ENCODE measurements around the gene GALNT14. TPM values are rescaled to one million over a fixed set of nuclear protein-coding genes. Genes with fewer than 3 reads are reported as not detected.

Gene GALNT14
- total RNA-seq, 1 experiment from 2014 or later = 6.0 TPM

DNA sequence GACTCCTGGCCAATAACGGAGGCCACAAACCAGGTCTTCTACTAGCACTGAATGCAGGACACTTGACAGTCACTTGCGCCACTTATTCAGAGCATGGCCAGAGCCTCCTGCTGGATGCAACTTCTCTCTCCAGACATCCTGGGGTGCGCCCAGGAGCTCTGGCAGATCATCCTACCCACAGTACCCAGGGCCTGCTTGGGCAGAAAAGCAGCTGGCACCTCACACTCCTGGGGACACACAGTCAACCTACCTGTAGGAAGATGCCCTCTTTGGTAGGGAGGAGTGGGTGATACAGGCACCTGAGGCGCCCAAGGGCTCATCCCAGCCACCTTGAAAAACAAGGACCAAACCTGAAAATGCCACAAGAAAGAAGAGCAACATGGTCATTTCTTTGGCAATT is 13.3 kb downstream of the GALNT14 start:
- H3K27ac Mint-ChIP-seq = no peak overlapping the region; the same call in 1 of the 2 replicates
- H3K4me1 Mint-ChIP-seq = peaks cover 23% of the 10 kb centered on the region
- CTCF ChIA-PET = no interaction called here
- no peaks in the 10 kb centered on the region for H3K36me3 Mint-ChIP-seq
- no peaks in the 10 kb centered on the region for H3K27me3 Mint-ChIP-seq (ENCODE audit: low read depth)
- POLR2A ChIA-PET = no interaction called here
- no peak for TF ChIP-seq SMAD3 (CRISPR knock-in tag; IDR thresholded peaks at IDR 0.05; ENCODE audit: borderline replicate concordance)
- H3K4me3 Mint-ChIP-seq = no peak overlapping the region
- H3K9me3 Mint-ChIP-seq = no peaks in the 10 kb centered on the region
- ATAC-seq (no peak), DNase-seq (ENCODE audit: low spot score) (no peak)

GRCh38 chr2:31122133-31122532 is 16.1 kb downstream of the GALNT14 start:
- TF ChIP-seq FOXJ3 (CRISPR knock-in tag; IDR thresholded peaks at IDR 0.05; ENCODE audit: borderline replicate concordance) = no peak
- TF ChIP-seq AFF4 (CRISPR knock-in tag; IDR thresholded peaks at IDR 0.05; ENCODE audit: borderline replicate concordance) = no peak
- TF ChIP-seq E2F5 (CRISPR knock-in tag; IDR thresholded peaks at IDR 0.05) = no peak
- no peak for TF ChIP-seq AR (CRISPR knock-in tag; IDR thresholded peaks at IDR 0.05)
- TF ChIP-seq SP1 (CRISPR knock-in tag; conservative IDR thresholded peaks at IDR 0.05) = no peak
- no peak for TF ChIP-seq ZNF219 (CRISPR knock-in tag; IDR thresholded peaks at IDR 0.05; ENCODE audit: borderline replicate concordance)
- no peak for TF ChIP-seq KAT7 (CRISPR knock-in tag; IDR thresholded peaks at IDR 0.05; ENCODE audit: borderline replicate concordance)
- TF ChIP-seq ZNF671 (CRISPR knock-in tag; IDR thresholded peaks at IDR 0.05) = no peak
- no peak for TF ChIP-seq CREM (CRISPR knock-in tag; IDR thresholded peaks at IDR 0.05)
- no peak for TF ChIP-seq ZSCAN18 (CRISPR knock-in tag; IDR thresholded peaks at IDR 0.05)
- TF ChIP-seq NR2C2 (CRISPR knock-in tag; IDR thresholded peaks at IDR 0.05) = no peak
- no peak for TF ChIP-seq GRHL2 (CRISPR knock-in tag; IDR thresholded peaks at IDR 0.05; ENCODE audit: insufficient replicate concordance, severe bottlenecking)
- no peak for TF ChIP-seq ZNF396 (CRISPR knock-in tag; IDR thresholded peaks at IDR 0.05; ENCODE audit: borderline replicate concordance)
- no peak for TF ChIP-seq CBFB (CRISPR knock-in tag; IDR thresholded peaks at IDR 0.05; ENCODE audit: low read depth)
- no peak for TF ChIP-seq MYBL2 (CRISPR knock-in tag; IDR thresholded peaks at IDR 0.05)
- TF ChIP-seq STAT6 (CRISPR knock-in tag; conservative IDR thresholded peaks at IDR 0.05; ENCODE audit: low read depth) = no peak
- TF ChIP-seq ATF3 (CRISPR knock-in tag; conservative IDR thresholded peaks at IDR 0.05) = no peak
- no peak for TF ChIP-seq CDX4 (CRISPR knock-in tag; IDR thresholded peaks at IDR 0.05; ENCODE audit: borderline replicate concordance)
- TF ChIP-seq GTF2I (CRISPR knock-in tag; conservative IDR thresholded peaks at IDR 0.05) = no peak
- H3K9me3 Mint-ChIP-seq = no peaks in the 10 kb centered on the region
- no peak overlapping the region for H3K4me3 Mint-ChIP-seq
- POLR2A ChIA-PET = no interaction called here
- no peak for DNase-seq (ENCODE audit: low spot score)
- no peak for ATAC-seq
- H3K36me3 Mint-ChIP-seq = no peaks in the 10 kb centered on the region
- no peaks in the 10 kb centered on the region for H3K27me3 Mint-ChIP-seq (ENCODE audit: low read depth)
- 0 out of 2 replicates have a peak, but pooled peaks cover 9% of the 10 kb centered on the region for H3K4me1 Mint-ChIP-seq
- H3K27ac Mint-ChIP-seq = no peak overlapping the region
- CTCF ChIA-PET = no interaction called here
